GM18861 (cell line): ENCODE results near the gene PBRM1.
A peak's percentile ranks its signal among the peaks of the same experiment; 100 is the strongest.
"Not testable (repeated sequence)": the region's sequence is repeated elsewhere in the genome, so short reads cannot be mapped to it uniquely, and the experiment has no call there.

Source experiments
- ATAC-seq: cut with Tn5 transposase; IDR thresholded peaks from one replicate; pipeline ENCODE4 v1.9.1; 2021; ENCODE audit not compliant: unreplicated experiment

PBRM1 gene

GRCh38 chr3:52704611-52705437, 19.1 kb upstream of the PBRM1 start:
- no peak for ATAC-seq

GRCh38 chr3:52703341-52703740, 17.6 kb upstream of the PBRM1 start:
- no peak for ATAC-seq

GRCh38 chr3:52697632-52697965, 11.9 kb upstream of the PBRM1 start:
- ATAC-seq = no peak

- ATAC-seq = no peak
These were observed 11.3 kb upstream of the PBRM1 start for GRCh38 chr3:52696830-52697631.

GRCh38 chr3:52695798-52696671, 10.3 kb upstream of the PBRM1 start:
- no peak for ATAC-seq

- ATAC-seq = no peak
These were observed 8.9 kb upstream of the PBRM1 start for GRCh38 chr3:52694528-52695189.

GRCh38 chr3:52693071-52693470, 7.4 kb upstream of the PBRM1 start:
- no peak for ATAC-seq

GRCh38 chr3:52690560-52690959, 4.8 kb upstream of the PBRM1 start:
- ATAC-seq = no peak

- ATAC-seq = no peak
These were observed 3.4 kb upstream of the PBRM1 start for GRCh38 chr3:52689151-52689550.

GRCh38 chr3:52688266-52688665, 2.6 kb upstream of the PBRM1 start:
- no peak for ATAC-seq

- ATAC-seq = peak; percentile 51
These were observed 416 bp downstream of the PBRM1 start for GRCh38 chr3:52685285-52685708.

- ATAC-seq = no peak
These were observed 1.5 kb downstream of the PBRM1 start for GRCh38 chr3:52684184-52684583.

GRCh38 chr3:52683611-52684010, 2.1 kb downstream of the PBRM1 start:
- no peak for ATAC-seq

- no peak for ATAC-seq
These were observed 3.7 kb downstream of the PBRM1 start for GRCh38 chr3:52682016-52682415.

GRCh38 chr3:52681596-52681995, 4.1 kb downstream of the PBRM1 start:
- ATAC-seq = no peak

GRCh38 chr3:52679811-52680210, 5.9 kb downstream of the PBRM1 start:
- no peak for ATAC-seq

- ATAC-seq = no peak
These were observed 6.5 kb downstream of the PBRM1 start for GRCh38 chr3:52679199-52679538.

GRCh38 chr3:52678265-52679198, 7.2 kb downstream of the PBRM1 start:
- ATAC-seq = no peak

- not testable (repeated sequence) for ATAC-seq
These were observed 9.5 kb downstream of the PBRM1 start for GRCh38 chr3:52676201-52676600.

GRCh38 chr3:52671676-52672075, 14.0 kb downstream of the PBRM1 start:
- no peak for ATAC-seq
